ACC112 (cell line): ENCODE measurements around the gene GMEB2.
A peak's percentile ranks its signal among the peaks of the same experiment; 100 is the strongest.

Experiments
- H2AFZ ChIP-seq: fragments of 200-600 bp; sonication (generic); one replicate; pipeline ENCODE4 v1.6.0; 2017; ENCODE audit warnings: antibody characterized with exemption, low read length; ENCODE audit not compliant: unreplicated experiment
- H3K27ac ChIP-seq: fragments of 200-600 bp; sonication (generic); 2 replicates; pipeline ENCODE4 v1.5.1; 2014; ENCODE audit warnings: low read depth, mild to moderate bottlenecking, antibody characterized with exemption, low read length, moderate library complexity
- H3K27me3 ChIP-seq: fragments of 200-600 bp; sonication (generic); 2 replicates; pipeline ENCODE4 v1.6.1; 2014; ENCODE audit warnings: mild to moderate bottlenecking, antibody characterized with exemption, low read length, moderate library complexity, mixed read lengths; ENCODE audit not compliant: insufficient read depth
- H3K36me3 ChIP-seq: fragments of 200-600 bp; sonication (generic); 2 replicates; pipeline ENCODE4 v1.6.1; 2016; ENCODE audit warnings: mild to moderate bottlenecking, antibody characterized with exemption, low read length, moderate library complexity, mixed read lengths; ENCODE audit not compliant: insufficient read depth
- H3K4me1 ChIP-seq: fragments of 200-600 bp; sonication (generic); one replicate; pipeline ENCODE4 v1.6.1; 2016; ENCODE audit warnings: low read length, mixed read lengths; ENCODE audit not compliant: insufficient read depth, unreplicated experiment, control insufficient read depth
- H3K4me3 ChIP-seq: fragments of 200-600 bp; sonication (generic); 2 replicates; pipeline ENCODE4 v1.5.1; 2014; ENCODE audit warnings: mild to moderate bottlenecking, low read depth, low read length
- H3K79me2 ChIP-seq: fragments of 200-600 bp; sonication (generic); one replicate; pipeline ENCODE4 v1.6.0; 2016; ENCODE audit warnings: low read length; ENCODE audit not compliant: control insufficient read depth, unreplicated experiment, insufficient read depth

The GMEB2 gene

DNA sequence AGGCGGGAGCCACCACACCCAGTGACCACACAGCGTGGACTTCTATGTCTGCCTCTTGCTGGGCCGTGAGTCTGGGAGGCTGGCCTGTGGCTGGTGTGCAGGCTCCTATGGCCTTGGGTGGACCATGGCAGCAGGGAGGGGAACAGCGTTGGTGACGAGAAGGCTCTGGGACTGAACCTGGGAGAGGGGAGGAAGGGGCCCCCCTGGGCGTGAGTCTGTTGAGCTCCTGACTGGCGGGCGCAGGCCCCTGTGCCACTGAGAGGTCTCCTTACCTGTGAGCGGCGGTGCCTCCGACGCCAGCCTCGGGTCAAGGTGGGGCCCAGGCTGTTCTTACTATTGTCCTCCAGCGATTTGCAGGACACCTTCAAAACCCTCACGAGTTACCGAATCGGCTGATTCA, 40.1 kb downstream of the GMEB2 start:
- Histone ChIP-seq H3K4me1 (no peaks in the 10 kb centered on the region), H3K79me2 (no peaks in the 10 kb centered on the region), H2AFZ (no peak overlapping the region), H3K4me3 (no peak overlapping the region), H3K27ac (no peak overlapping the region), H3K36me3 (no peaks in the 10 kb centered on the region), H3K27me3 (no peaks in the 10 kb centered on the region)

DNA sequence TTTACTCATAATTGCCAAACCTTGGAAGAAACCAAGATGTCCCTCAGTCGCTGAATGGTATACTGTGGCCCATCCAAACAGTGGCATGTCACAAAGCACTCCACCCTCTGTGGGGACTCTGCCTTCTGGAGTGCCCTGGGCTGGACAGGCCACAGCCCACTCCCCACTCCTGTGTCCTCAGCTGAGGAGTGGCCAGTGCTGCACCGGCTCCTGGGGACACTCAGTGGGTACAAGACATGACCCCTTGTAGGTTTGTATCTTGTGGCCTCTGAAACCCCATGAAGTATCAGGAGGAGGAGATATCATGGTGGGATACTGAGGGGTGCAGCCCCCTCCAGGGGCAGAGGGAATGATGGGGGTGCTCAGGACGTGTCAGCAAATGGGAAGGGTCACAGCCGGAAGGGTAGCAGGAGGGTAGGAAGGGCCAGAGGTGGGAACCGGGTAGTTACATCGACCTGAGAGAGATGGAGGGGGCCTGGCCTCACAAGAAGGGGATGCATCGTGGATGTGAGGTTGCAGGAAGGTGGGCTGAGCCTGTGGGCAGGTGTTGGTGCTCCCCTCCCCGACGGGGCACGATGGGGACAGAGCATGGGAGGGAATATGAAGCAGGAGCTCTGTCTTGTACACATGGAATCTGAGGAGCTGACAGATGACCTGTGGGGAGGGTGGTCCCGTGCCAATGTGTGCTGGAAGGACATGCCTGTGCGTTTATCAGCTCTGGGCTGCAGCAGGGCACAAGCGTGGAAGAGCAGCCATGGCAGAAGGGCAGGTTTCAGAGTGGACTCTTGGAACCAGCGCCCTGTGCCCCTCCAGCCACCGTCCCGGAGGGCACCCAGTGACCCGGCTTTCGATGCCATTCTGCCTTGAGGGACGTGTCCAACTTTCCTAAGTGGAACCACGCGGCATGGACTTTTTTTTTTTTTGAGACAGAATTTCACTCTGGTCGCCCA, 41.0 kb downstream of the GMEB2 start:
- Histone ChIP-seq H3K27me3 (no peaks in the 10 kb centered on the region), H3K4me1 (no peaks in the 10 kb centered on the region), H3K27ac (no peak overlapping the region), H3K4me3 (no peak overlapping the region), H2AFZ (no peak overlapping the region), H3K79me2 (no peaks in the 10 kb centered on the region), H3K36me3 (no peaks in the 10 kb centered on the region)

DNA sequence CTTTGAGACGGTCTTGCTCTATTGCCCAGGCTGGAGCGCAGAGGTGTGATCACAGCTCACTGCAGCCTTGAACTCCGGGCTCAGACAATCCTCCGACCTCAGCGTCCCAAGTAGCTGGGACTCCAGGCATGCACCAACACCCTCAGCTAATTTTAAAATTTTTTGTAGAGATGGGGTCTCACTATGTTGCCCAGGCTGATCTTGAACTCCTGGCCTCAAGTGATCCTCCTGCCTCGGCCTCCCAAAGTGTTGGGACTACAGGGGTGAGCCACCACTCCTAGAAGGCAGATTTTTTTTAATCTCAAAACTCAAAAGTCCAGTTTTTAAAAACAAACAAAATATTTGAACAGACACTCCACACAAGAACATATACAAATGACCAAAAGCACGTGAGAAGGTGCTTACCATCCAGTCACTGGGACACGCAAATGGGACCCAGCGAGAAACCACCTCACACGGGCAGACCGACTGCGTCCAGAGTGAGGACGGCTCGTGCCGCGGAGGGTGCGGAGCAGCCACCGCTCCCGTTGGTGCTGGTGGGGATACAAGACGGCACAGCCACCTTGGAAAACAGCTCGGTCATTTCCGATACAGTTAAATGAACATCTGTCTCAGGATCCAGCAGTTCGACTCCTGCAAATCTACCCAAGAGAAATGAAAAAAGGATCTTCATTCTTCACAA, 44.4 kb downstream of the GMEB2 start:
- Histone ChIP-seq H3K4me1 (no peaks in the 10 kb centered on the region), H3K79me2 (no peaks in the 10 kb centered on the region), H3K36me3 (no peaks in the 10 kb centered on the region), H3K27me3 (no peaks in the 10 kb centered on the region), H3K4me3 (no peak overlapping the region), H3K27ac (no peak overlapping the region), H2AFZ (no peak overlapping the region)

DNA sequence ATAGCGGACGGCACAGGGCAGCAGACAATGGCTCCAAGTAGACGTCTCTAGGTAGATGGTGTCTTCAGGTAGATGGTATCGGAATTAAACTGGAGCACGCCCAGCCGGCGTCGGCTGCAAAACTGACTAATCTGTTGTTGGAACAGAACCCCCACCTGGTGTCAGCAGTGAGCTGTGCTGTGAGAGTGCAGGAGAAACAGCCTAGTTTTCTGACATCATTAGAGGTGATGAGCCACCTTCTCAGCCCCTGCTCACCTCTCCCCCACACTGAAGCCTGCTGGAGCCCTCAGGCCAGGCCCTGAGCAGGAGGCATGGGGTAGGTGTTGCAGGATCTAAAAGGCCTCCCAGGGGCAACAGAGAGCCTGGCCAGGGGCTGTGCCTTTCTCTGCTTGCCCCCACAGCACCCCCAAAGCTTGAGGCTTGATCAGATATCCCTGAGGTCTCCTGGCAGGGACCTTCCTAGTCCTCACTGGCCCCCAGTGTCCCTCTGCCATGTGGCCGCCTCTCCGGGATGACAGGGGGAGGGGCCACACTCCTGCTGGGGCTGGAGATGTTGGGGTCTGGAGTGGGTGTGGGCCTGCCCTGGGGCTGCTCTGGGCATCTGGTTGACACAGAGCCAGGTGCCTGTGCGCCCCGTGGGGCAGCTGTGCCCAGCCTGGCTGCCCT, 46.0 kb downstream of the GMEB2 start:
- no peak overlapping the region for H3K4me3 ChIP-seq
- no peaks in the 10 kb centered on the region for H3K79me2 ChIP-seq
- no peak overlapping the region for H3K27ac ChIP-seq
- no peaks in the 10 kb centered on the region for H3K4me1 ChIP-seq
- H3K27me3 ChIP-seq: no peaks in the 10 kb centered on the region
- H3K36me3 ChIP-seq: no peaks in the 10 kb centered on the region
- no peak overlapping the region for H2AFZ ChIP-seq

DNA sequence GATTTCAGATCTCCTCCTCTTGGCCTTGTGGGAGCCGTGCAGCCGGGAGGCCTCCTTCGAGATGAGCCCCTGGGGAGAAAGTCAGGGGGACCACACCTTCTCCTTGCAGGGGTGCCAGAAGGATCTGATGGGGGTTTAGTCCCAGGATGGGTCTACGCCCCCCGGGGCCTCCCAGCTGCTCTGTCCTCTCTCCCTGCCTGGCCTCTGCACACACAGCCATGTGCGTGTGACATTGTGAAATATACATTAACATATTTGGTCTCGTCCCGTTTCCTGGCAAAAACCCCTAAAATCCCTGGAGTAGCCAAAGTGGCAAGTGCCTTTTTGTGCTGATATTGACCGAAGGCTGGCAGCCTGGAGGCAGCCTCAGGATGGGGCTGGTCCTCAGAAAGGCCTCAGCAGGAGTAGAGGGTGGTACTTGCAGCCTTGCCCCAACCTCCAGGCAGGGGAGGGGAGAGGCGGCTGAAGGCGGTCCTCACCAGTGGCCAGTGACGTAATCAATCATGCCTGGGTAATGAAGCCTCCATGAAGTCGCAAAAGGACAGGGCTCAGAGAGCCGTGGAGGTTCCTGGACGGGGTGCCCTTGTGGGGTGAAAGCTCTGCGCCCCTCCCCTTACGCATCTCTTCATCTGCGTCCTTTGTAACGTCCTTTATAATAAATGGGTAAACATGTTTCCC, 47.7 kb downstream of the GMEB2 start:
- H3K27ac ChIP-seq: no peak overlapping the region
- no peak overlapping the region for H3K4me3 ChIP-seq
- H2AFZ ChIP-seq: no peak overlapping the region
- no peaks in the 10 kb centered on the region for H3K27me3 ChIP-seq
- no peaks in the 10 kb centered on the region for H3K36me3 ChIP-seq
- no peaks in the 10 kb centered on the region for H3K79me2 ChIP-seq
- peaks cover 10% of the 10 kb centered on the region for H3K4me1 ChIP-seq

DNA sequence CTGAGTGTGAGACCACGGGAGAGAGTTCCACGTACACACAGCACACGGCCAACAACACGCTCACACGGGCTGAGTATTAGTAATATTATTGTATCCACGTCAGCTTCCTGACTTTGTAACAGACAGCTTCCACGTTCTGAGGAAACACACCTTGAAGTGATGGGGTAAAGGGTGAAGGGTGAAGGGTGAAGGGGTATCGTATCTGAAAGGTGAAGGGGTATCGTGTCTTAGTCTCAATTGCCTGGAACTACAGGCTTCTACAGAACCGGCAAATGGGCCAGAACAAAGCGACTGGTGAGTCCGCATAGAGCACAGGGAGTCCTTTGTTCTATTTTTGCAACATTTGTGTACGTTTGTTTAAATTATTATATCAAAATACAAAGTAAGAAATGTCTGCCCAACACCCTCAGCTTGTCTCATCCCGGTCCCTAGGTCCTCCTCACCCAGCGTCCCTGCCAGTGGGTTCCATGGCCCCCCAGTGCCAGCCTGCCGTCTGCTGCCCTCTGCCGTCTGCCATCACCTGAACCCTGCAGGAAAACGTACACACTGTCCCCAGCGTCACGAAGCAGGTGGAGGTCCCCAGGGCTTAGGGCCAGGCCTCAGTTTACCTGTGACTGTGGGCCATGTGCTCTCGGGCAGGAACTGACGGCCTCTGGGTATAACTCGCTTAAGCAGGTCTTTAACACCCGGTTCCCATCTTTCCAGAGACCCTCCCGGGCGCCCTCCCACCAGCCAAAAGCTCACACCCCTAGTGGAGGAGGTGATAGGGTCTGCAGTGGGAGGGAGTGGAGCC, 48.5 kb downstream of the GMEB2 start:
- no peak overlapping the region for H3K4me3 ChIP-seq
- H3K4me1 ChIP-seq: peaks cover 10% of the 10 kb centered on the region
- no peaks in the 10 kb centered on the region for H3K27me3 ChIP-seq
- H3K27ac ChIP-seq: no peak overlapping the region
- no peaks in the 10 kb centered on the region for H3K36me3 ChIP-seq
- no peak overlapping the region for H2AFZ ChIP-seq
- H3K79me2 ChIP-seq: peaks cover 4% of the 10 kb centered on the region

DNA sequence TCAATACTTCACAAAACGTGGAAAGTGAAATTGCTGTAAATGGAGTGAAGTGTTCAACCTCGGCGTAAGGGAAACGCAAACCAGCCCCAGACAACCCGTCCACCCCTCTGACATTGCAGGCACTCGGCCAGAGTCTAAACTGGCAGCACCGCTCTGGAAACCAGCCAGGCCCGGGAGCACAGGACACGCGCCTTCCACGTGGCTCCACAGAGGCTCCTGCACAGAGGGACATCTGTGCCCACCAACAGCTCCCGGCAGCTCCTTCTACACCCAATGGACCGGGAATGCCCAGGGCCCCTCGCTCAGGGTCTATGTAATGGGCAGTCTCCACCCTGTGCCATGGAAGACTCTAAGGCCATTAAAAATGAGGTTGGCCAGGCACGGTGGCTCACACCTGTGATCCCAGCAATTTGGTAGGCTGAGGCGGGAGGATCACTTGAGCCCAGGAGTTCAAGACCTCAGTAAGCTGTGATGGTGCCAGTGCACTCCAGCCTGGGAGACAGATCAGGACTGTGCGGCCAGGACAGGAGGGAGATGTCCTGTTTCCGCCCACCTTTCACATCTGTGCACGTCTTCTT, 49.5 kb downstream of the GMEB2 start:
- H3K27ac ChIP-seq: no peak overlapping the region
- no peak overlapping the region for H3K4me3 ChIP-seq
- H3K79me2 ChIP-seq: peaks cover 14% of the 10 kb centered on the region
- H3K4me1 ChIP-seq: peaks cover 19% of the 10 kb centered on the region
- no peaks in the 10 kb centered on the region for H3K27me3 ChIP-seq
- H2AFZ ChIP-seq: no peak overlapping the region
- peaks cover 5% of the 10 kb centered on the region; the same call in 1 of the 2 replicates for H3K36me3 ChIP-seq

DNA sequence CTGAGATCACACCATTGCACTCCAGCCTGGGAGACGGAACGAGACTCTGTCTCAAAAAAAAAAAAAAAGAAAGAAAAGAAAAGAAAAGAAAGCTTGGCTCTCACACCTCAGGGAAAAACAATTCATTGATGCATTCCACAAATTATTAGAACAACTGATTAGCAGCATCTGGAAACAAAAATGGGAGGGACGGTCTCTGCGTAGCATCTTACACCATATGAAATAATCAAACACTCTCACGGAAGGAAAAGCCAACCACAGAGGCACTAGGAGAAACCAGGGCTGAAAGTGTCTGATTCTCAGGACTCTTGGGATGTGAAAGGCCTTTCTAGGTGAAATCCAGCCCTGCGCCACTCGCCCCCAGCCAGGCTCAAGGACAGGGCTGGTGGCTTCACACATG, 50.6 kb downstream of the GMEB2 start:
- peaks cover 23% of the 10 kb centered on the region for H3K79me2 ChIP-seq
- H3K27me3 ChIP-seq: no peaks in the 10 kb centered on the region
- H3K4me3 ChIP-seq: no peak overlapping the region
- peaks cover 19% of the 10 kb centered on the region for H3K4me1 ChIP-seq
- H3K36me3 ChIP-seq: peaks cover 13% of the 10 kb centered on the region; the same call in 1 of the 2 replicates
- H2AFZ ChIP-seq: no peak overlapping the region
- no peak overlapping the region; the same call in 1 of the 2 replicates for H3K27ac ChIP-seq

DNA sequence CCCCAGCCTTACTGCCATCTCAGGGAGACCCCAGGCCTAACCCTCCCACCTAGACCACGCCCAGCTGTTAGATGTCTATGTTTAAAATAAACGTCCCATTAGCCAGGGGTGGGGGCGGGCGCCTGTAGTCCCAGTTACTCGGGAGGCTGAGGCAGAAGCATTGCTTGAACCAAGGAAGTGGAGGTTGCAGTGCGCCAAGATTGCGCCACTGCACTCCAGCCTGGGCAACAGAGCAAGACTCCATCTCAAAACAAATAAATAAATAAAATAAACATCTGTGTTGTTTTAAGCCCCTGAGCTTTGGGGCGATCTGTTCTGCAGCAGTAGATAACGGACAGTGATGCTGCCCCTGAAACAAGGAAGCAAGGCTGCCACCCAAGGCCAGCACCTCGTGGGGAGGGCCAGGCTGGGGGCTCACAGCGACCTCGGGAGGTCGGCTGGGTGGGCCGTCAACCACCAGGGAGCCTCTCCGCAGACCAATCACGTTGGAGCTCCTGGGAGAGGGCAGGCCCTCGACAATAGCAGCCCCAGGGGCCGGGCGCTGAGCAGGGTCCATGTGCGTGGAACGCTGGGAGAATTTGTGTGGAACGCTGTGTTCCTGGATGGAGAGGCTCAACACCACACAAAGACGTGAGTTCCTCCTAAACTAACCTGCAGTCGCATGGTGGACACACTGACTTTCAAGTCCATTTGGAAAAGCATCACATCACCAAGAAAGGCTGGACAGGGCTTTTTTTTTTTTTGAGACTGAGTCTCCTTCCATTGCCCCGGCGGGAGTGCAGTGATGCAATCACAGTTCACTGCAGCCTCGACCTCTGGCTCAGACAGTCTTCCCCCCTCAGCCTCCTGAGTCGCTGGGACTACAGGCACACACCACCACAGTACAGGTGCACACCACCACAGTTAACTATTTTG, 51.8 kb downstream of the GMEB2 start:
- Histone ChIP-seq H3K36me3 (peaks cover 13% of the 10 kb centered on the region; the same call in 1 of the 2 replicates), H3K27ac (peak overlapping the region; percentile 18; the same call in 1 of the 2 replicates), H3K4me1 (peaks cover 19% of the 10 kb centered on the region), H2AFZ (no peak overlapping the region), H3K4me3 (0 out of 2 replicates have a peak overlapping the region, but pooled peaks have one; percentile 58), H3K27me3 (no peaks in the 10 kb centered on the region), H3K79me2 (peaks cover 23% of the 10 kb centered on the region)
